ENCODE measurements around the gene PRKCA.

Gene PRKCA

GRCh38 chr17:66432996-66433551 is 130.7 kb downstream of the PRKCA start:
- Histone ChIP-seq H4K20me1 (ENCODE audit: insufficient read depth, low read length) (no peaks in the 10 kb centered on the region), H3K36me3 (replicated peaks; ENCODE audit: low read depth, low read length) (no peaks in the 10 kb centered on the region), H3K27ac (ENCODE audit: low read length) (no peak overlapping the region), H3K9ac (ENCODE audit: low read length) (no peak overlapping the region), H3K4me1 (ENCODE audit: low read length) (peaks cover 43% of the 10 kb centered on the region), H3K4me3 (ENCODE audit: low read length) (no peak overlapping the region), H3K9me3 (ENCODE audit: insufficient read depth, low read length) (no peaks in the 10 kb centered on the region; the same call in 1 of the 2 replicates), H3K27me3 (ENCODE audit: low read depth, low read length) (peaks cover 15% of the 10 kb centered on the region; the same call in 1 of the 2 replicates), H2AFZ (ENCODE audit: low read depth, low read length) (no peak overlapping the region), H3K79me2 (ENCODE audit: low read length) (no peaks in the 10 kb centered on the region), H3K4me2 (ENCODE audit: low read length) (peak overlapping the region; percentile 25)
- no peak for TF ChIP-seq EZH2phosphoT487 (IDR thresholded peaks at IDR 0.05; ENCODE audit: low read depth)
- TF ChIP-seq, protein P1, sequence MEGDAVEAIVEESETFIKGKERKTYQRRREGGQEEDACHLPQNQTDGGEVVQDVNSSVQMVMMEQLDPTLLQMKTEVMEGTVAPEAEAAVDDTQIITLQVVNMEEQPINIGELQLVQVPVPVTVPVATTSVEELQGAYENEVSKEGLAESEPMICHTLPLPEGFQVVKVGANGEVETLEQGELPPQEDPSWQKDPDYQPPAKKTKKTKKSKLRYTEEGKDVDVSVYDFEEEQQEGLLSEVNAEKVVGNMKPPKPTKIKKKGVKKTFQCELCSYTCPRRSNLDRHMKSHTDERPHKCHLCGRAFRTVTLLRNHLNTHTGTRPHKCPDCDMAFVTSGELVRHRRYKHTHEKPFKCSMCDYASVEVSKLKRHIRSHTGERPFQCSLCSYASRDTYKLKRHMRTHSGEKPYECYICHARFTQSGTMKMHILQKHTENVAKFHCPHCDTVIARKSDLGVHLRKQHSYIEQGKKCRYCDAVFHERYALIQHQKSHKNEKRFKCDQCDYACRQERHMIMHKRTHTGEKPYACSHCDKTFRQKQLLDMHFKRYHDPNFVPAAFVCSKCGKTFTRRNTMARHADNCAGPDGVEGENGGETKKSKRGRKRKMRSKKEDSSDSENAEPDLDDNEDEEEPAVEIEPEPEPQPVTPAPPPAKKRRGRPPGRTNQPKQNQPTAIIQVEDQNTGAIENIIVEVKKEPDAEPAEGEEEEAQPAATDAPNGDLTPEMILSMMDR (IDR thresholded peaks at IDR 0.05; ENCODE audit: low read depth, low read length), result no peak

DNA sequence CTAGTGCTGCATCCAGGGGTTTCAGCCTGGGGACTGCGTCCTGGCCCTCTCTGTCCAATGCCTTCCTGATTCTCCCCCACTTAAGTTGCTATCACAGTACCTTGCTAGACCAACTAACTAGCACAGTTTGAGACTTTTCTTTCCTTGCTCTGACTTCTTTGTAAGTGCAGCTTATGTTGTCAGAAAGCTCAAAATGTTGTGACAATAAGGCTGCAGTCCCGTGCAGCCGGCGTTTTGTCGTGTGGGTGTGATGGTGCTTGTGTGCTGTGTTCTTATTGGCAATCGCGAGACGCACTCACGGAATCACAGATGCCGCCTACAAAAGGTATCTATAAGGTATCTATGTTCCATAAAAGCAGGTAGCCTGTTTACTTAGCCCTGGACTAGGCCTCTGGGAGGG is 132.8 kb downstream of the PRKCA start:
- no peak overlapping the region for H3K9ac ChIP-seq (ENCODE audit: low read length)
- H3K27ac ChIP-seq (ENCODE audit: low read length), result no peak overlapping the region
- TF ChIP-seq, protein P1 (IDR thresholded peaks at IDR 0.05; ENCODE audit: low read depth, low read length), result no peak
- TF ChIP-seq EZH2phosphoT487 (IDR thresholded peaks at IDR 0.05; ENCODE audit: low read depth), result no peak
- no peaks in the 10 kb centered on the region for H4K20me1 ChIP-seq (ENCODE audit: insufficient read depth, low read length)
- H3K4me3 ChIP-seq (ENCODE audit: low read length), result no peak overlapping the region
- H3K36me3 ChIP-seq (replicated peaks; ENCODE audit: low read depth, low read length), result peaks cover 13% of the 10 kb centered on the region
- no peak overlapping the region for H3K4me2 ChIP-seq (ENCODE audit: low read length)
- H3K27me3 ChIP-seq (ENCODE audit: low read depth, low read length), result peaks cover 13% of the 10 kb centered on the region; the same call in 1 of the 2 replicates
- peaks cover 38% of the 10 kb centered on the region for H3K4me1 ChIP-seq (ENCODE audit: low read length)
- no peak overlapping the region for H2AFZ ChIP-seq (ENCODE audit: low read depth, low read length)
- peaks cover 18% of the 10 kb centered on the region; the same call in 1 of the 2 replicates for H3K9me3 ChIP-seq (ENCODE audit: insufficient read depth, low read length)
- no peaks in the 10 kb centered on the region for H3K79me2 ChIP-seq (ENCODE audit: low read length)

DNA sequence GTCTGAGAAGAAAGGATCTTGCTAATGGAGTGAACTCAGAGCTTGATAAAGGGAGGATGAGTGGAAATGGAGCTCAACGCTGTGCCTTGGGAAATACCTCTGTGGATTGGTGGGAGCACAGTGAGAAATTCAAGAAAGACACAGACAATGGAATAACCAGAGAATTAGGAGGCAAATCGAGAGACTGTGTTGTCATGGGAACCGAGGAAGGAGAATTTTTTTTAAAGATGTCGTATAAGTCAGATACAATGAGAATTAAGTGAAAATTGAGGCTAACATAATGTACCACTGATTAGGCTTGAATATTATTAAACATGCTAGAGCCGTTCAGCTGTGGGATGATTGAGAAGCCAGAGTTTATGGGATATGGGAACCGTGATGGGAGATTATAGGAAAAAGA is 134.2 kb downstream of the PRKCA start:
- Histone ChIP-seq H2AFZ (ENCODE audit: low read depth, low read length) (no peak overlapping the region), H3K27me3 (ENCODE audit: low read depth, low read length) (peaks cover 13% of the 10 kb centered on the region; the same call in 1 of the 2 replicates), H3K9ac (ENCODE audit: low read length) (no peak overlapping the region), H3K4me1 (ENCODE audit: low read length) (peaks cover 47% of the 10 kb centered on the region), H3K36me3 (replicated peaks; ENCODE audit: low read depth, low read length) (peaks cover 16% of the 10 kb centered on the region), H3K9me3 (ENCODE audit: insufficient read depth, low read length) (peaks cover 22% of the 10 kb centered on the region; the same call in 1 of the 2 replicates), H4K20me1 (ENCODE audit: insufficient read depth, low read length) (no peaks in the 10 kb centered on the region), H3K27ac (ENCODE audit: low read length) (no peak overlapping the region), H3K79me2 (ENCODE audit: low read length) (no peaks in the 10 kb centered on the region), H3K4me3 (ENCODE audit: low read length) (no peak overlapping the region), H3K4me2 (ENCODE audit: low read length) (no peak overlapping the region)
- TF ChIP-seq, protein P1 (IDR thresholded peaks at IDR 0.05; ENCODE audit: low read depth, low read length), result no peak
- no peak for TF ChIP-seq EZH2phosphoT487 (IDR thresholded peaks at IDR 0.05; ENCODE audit: low read depth)

- Histone ChIP-seq H3K27ac (ENCODE audit: low read length) (no peak overlapping the region), H3K79me2 (ENCODE audit: low read length) (no peaks in the 10 kb centered on the region)
- TF ChIP-seq, protein P1 (IDR thresholded peaks at IDR 0.05; ENCODE audit: low read depth, low read length), result no peak
- no peak for TF ChIP-seq EZH2phosphoT487 (IDR thresholded peaks at IDR 0.05; ENCODE audit: low read depth)
These were observed 135.1 kb downstream of the PRKCA start for GRCh38 chr17:66437476-66438026.

More at GRCh38 chr17:66437476-66438026, 135.1 kb downstream of the PRKCA start:
- Histone ChIP-seq H4K20me1 (ENCODE audit: insufficient read depth, low read length) (no peaks in the 10 kb centered on the region), H3K27me3 (ENCODE audit: low read depth, low read length) (peaks cover 13% of the 10 kb centered on the region; the same call in 1 of the 2 replicates), H3K4me1 (ENCODE audit: low read length) (peaks cover 48% of the 10 kb centered on the region), H3K9ac (ENCODE audit: low read length) (no peak overlapping the region), H3K36me3 (replicated peaks; ENCODE audit: low read depth, low read length) (peaks cover 16% of the 10 kb centered on the region), H3K9me3 (ENCODE audit: insufficient read depth, low read length) (peaks cover 22% of the 10 kb centered on the region; the same call in 1 of the 2 replicates), H2AFZ (ENCODE audit: low read depth, low read length) (no peak overlapping the region), H3K4me3 (ENCODE audit: low read length) (no peak overlapping the region), H3K4me2 (ENCODE audit: low read length) (peak overlapping the region; percentile 23)
